NB4 (cell line): ENCODE results near the gene RELL1.

Experiments
- DNase-seq: peaks from one replicate; pipeline ENCODE4 v3.0.0; 2010; ENCODE audit warnings: low read depth
- H3K4me3 ChIP-seq: one replicate; pipeline ENCODE4 v1.5.1; 2011; ENCODE audit warnings: mild to moderate bottlenecking, low read depth, low read length, moderate library complexity
- MYC ChIP-seq: IDR thresholded peaks from 2 replicates; pipeline ENCODE4 v1.6.1; 2011; ENCODE audit warnings: low read depth, low read length
- POLR2A ChIP-seq: IDR thresholded peaks from 2 replicates; pipeline ENCODE4 v1.6.1; 2011; ENCODE audit warnings: mild to moderate bottlenecking; ENCODE audit not compliant: insufficient read length; ENCODE audit errors: extremely low read depth
- TF ChIP-seq, protein P1 (sequence below): IDR thresholded peaks from 2 replicates; pipeline ENCODE4 v1.6.1; 2011; ENCODE audit warnings: low read depth, low read length
- TF ChIP-seq, protein P2 (sequence below): IDR thresholded peaks from one replicate; pipeline ENCODE4 v1.5.1; 2012; ENCODE audit warnings: low read depth, low read length

The RELL1 gene

DNA sequence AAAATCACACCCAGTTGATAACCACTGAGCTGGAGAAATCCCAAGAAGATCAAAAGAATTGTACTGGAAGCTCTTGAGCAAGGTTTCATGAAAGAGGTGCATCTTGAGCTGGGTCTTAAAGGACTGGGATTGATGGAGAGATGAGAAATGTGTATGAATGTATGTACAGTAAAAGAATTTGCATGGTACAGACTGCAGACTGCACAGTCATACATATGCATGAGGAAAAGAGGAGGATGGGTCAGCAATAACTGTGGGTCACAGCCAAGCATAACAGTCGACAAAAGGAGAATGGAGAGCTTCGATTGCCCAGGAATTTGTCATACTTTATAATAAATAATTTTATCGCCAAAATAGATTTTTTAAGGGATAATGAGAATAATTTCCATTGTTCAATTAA lies 4.8 kb upstream of the RELL1 start:
- DNase-seq = no peak
- no peak for TF ChIP-seq POLR2A
- TF ChIP-seq, protein P1, sequence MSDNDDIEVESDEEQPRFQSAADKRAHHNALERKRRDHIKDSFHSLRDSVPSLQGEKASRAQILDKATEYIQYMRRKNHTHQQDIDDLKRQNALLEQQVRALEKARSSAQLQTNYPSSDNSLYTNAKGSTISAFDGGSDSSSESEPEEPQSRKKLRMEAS = no peak
- TF ChIP-seq, protein P2, sequence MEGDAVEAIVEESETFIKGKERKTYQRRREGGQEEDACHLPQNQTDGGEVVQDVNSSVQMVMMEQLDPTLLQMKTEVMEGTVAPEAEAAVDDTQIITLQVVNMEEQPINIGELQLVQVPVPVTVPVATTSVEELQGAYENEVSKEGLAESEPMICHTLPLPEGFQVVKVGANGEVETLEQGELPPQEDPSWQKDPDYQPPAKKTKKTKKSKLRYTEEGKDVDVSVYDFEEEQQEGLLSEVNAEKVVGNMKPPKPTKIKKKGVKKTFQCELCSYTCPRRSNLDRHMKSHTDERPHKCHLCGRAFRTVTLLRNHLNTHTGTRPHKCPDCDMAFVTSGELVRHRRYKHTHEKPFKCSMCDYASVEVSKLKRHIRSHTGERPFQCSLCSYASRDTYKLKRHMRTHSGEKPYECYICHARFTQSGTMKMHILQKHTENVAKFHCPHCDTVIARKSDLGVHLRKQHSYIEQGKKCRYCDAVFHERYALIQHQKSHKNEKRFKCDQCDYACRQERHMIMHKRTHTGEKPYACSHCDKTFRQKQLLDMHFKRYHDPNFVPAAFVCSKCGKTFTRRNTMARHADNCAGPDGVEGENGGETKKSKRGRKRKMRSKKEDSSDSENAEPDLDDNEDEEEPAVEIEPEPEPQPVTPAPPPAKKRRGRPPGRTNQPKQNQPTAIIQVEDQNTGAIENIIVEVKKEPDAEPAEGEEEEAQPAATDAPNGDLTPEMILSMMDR = no peak
- no peak for TF ChIP-seq MYC
- H3K4me3 ChIP-seq = no peak overlapping the region

DNA sequence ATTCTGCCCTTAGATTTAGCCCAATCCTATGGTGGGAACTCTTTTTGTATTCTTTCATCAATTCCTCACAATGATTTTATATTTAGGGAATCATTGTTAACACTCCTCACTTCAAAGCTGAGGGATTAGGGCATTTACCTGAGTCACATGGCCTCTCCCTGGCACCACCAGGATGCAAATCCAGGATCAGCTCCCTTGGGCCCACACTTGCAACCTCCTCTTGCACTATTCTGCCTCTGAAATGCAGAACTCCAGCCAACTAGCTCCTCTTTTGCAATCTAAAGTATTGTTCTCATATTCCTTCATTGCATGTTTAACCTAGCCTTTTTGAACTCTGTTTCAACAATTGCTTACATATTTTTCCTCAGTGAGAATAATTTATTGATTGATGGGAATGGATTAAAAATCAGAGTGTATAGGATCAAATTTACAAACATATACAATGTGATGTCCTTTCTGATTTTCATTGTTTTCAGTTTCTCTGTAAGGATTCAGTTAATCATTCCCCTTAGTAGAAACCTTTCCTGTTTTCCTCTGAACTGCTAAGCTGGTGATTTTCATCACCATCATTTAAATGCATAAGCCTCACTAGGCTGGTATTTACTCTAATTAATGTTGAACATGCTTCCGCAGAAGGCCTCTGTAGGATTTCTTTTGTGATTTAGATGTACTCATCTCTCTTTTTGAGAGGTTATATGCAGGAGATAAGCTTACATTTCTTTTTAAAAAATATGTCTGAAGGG lies 3.3 kb upstream of the RELL1 start:
- DNase-seq = peak; percentile 33
- TF ChIP-seq, protein P2 = no peak
- TF ChIP-seq, protein P1 = no peak
- TF ChIP-seq MYC = no peak
- TF ChIP-seq POLR2A = no peak

DNA sequence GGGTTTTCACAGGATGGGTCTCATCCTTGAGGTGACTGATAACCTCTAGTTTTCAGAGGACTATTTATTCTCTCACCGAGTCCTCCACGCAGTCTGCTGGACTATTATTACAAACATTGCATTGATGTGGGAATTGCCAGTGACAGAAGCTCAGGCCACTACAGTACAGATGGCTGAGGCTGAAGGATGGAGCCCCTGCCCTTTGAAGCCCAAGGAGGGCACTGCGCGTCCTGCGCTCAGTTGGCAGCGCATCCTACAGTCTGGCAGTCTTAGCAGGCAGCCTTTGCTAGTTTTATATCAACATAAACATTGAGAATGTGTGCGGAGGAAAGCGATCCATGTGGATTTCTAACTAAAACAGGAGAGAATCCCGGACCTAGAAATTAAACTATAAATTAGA lies 1.5 kb upstream of the RELL1 start:
- H3K4me3 ChIP-seq = no peak overlapping the region
- TF ChIP-seq, protein P1 = no peak
- TF ChIP-seq POLR2A (no peak), MYC (no peak)
- TF ChIP-seq, protein P2 = no peak
- no peak for DNase-seq

More for the DNA sequence above, 3.3 kb upstream of the RELL1 start:
- H3K4me3 ChIP-seq = no peak overlapping the region

DNA sequence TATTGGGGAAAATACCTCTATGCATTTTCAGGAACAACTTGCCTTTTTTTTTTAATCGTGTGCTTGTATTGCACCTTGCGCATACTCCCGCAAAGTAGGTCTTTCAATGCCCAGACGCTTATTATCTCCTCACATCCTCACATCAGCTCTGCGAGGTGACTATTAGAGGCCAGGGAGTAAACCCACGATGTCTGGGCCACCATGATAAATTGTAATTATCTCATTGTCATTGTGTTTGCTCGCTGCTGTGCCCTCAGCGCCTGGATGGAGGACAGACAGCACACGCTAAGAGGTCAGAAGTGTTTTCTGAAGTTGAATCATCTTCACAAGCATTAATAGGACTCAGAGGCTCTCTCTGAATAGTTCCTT lies 1.0 kb upstream of the RELL1 start:
- DNase-seq = peak; percentile 42
- TF ChIP-seq, protein P1 = no peak
- TF ChIP-seq POLR2A (no peak), MYC (no peak)
- TF ChIP-seq, protein P2 = no peak
- H3K4me3 ChIP-seq = peak overlapping the region; percentile 60

DNA sequence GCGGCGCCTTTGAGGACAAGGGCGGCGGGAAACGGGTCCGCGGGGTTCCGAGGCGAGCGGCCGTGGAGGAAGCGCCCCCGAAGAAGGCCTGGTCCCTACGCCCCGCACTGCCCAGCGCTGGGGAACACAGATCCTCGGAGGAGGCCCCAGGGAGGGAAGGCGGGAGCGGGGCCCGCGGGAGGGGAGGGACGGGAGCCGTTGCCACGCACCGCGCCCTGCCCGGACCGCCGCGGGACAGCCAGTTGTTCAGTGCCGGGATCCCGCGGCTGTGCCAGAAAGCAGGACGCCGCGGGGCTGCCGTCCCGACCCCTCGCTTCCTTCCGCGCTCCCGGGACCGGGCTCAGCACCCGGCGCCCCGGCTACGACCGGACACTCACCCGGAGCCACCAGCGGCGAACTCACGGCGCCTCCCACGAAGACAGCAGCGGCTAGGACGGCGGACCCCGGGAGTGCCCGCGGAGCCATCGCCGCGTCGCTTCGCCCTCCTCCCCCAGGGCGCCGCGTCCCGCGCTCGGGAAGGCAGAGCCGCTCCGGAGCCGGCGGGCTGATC lies 278 bp downstream of the RELL1 start:
- peak; percentile 75 for DNase-seq
- peak; percentile 88 for TF ChIP-seq POLR2A
- TF ChIP-seq, protein P2 = no peak
- H3K4me3 ChIP-seq = peak overlapping the region; percentile 78
